Measurements from ENCODE around the gene DLGAP1.

GRCh38 chr18:3458378-3458777 lies 996.7 kb downstream of the DLGAP1 start:
- TF ChIP-seq EZH2phosphoT487 (IDR thresholded peaks at IDR 0.05): no peak
- TF ChIP-seq CTCF (IDR thresholded peaks at IDR 0.05): no peak
